Measurements from ENCODE around the gene AQP6.
"Not testable (repeated sequence)": the region's sequence is repeated elsewhere in the genome, so short reads cannot be mapped to it uniquely, and the experiment has no call there.

AQP6 gene

DNA sequence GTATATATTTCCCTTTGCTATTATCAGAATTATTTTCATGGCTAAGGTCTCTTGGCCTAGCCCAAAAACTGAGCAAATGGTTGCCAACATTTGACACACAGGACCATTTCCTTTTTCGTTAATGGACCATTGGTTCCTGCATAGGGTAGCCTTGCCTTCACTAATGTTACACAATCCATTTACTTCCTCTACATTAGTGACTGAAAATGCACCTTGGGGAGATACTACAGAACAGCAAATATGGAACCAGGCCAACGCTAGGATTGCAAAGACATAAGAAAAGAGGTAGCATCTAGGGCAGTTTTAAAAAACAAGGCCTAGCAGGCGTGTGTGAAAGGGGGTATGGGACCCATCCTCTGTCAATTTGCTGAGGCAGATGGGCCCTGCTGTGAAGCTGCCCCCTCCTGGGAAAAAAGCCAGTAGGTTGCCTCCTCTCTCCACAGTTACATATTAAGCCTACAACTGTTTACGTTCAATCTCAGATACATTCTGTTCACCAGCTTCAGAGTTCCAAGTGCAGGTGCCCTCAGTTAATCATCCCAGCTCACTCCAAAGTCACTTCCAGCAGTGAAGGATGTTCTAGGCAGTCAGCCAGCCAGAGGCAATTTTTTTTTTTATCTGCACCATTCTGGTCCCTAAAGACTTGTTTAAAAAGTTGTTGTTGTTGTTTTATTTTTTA lies 15.0 kb downstream of the AQP6 start:
- TF ChIP-seq, protein P1, sequence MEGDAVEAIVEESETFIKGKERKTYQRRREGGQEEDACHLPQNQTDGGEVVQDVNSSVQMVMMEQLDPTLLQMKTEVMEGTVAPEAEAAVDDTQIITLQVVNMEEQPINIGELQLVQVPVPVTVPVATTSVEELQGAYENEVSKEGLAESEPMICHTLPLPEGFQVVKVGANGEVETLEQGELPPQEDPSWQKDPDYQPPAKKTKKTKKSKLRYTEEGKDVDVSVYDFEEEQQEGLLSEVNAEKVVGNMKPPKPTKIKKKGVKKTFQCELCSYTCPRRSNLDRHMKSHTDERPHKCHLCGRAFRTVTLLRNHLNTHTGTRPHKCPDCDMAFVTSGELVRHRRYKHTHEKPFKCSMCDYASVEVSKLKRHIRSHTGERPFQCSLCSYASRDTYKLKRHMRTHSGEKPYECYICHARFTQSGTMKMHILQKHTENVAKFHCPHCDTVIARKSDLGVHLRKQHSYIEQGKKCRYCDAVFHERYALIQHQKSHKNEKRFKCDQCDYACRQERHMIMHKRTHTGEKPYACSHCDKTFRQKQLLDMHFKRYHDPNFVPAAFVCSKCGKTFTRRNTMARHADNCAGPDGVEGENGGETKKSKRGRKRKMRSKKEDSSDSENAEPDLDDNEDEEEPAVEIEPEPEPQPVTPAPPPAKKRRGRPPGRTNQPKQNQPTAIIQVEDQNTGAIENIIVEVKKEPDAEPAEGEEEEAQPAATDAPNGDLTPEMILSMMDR (IDR thresholded peaks at IDR 0.05; ENCODE audit: low read length) = no peak
- no peak for TF ChIP-seq EZH2phosphoT487 (IDR thresholded peaks at IDR 0.05; ENCODE audit: low read length)
- TF ChIP-seq EZH2 (optimal IDR thresholded peaks at IDR 0.05; ENCODE audit: low read depth, low read length) = no peak
- H3K4me2 ChIP-seq (ENCODE audit: low read depth, low read length) = no peak overlapping the region
- H3K9ac ChIP-seq (ENCODE audit: low read length) = no peak overlapping the region
- H3K9me3 ChIP-seq (replicated peaks; ENCODE audit: insufficient read depth, low read length) = no peaks in the 10 kb centered on the region
- no peak for DNase-seq
- H3K36me3 ChIP-seq (replicated peaks; ENCODE audit: insufficient read depth, low read length) = peaks cover 15% of the 10 kb centered on the region; the same call in 1 of the 2 replicates
- H3K27me3 ChIP-seq (replicated peaks; ENCODE audit: insufficient read depth, low read length) = no peaks in the 10 kb centered on the region
- H3F3A ChIP-seq (ENCODE audit: insufficient read depth, low read length) = no peaks in the 10 kb centered on the region
- no peak overlapping the region for H3K4me3 ChIP-seq (ENCODE audit: low read length)
- H4K20me1 ChIP-seq (ENCODE audit: insufficient read depth, low read length) = no peaks in the 10 kb centered on the region
- no peaks in the 10 kb centered on the region for H3K4me1 ChIP-seq (ENCODE audit: low read length)
- H3K9me2 ChIP-seq (replicated peaks; ENCODE audit: insufficient read depth, low read length) = no peaks in the 10 kb centered on the region
- H2AFZ ChIP-seq (ENCODE audit: low read length) = no peak overlapping the region
- H3K27ac ChIP-seq (ENCODE audit: low read length) = no peak overlapping the region
- H3K79me2 ChIP-seq (ENCODE audit: low read length) = no peaks in the 10 kb centered on the region

DNA sequence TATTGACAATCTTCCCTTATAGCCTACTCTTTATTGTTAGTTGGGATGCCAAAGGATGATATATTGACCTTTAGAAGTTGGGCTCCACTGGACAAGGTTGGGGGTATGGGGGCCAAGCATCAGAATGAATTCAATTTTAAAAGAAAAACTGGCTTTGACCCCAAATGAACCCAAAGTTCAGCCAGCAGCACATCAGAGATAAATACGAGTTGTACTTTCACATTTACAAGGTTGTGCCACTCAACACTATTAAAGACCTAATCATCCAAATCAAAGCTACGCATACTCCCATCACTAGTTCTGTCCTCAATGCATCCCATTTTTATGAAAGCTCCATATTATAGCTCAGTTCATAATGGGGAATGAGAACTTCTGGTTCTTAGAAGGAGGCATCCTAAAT lies 16.7 kb downstream of the AQP6 start:
- H3K79me2 ChIP-seq (ENCODE audit: low read length); DNase-seq; H3K9ac ChIP-seq (ENCODE audit: low read length); H3K4me3 ChIP-seq (ENCODE audit: low read length); H3K9me3 ChIP-seq (replicated peaks; ENCODE audit: insufficient read depth, low read length); H3K9me2 ChIP-seq (replicated peaks; ENCODE audit: insufficient read depth, low read length); H3K4me1 ChIP-seq (ENCODE audit: low read length); H3K4me2 ChIP-seq (ENCODE audit: low read depth, low read length); H3K27me3 ChIP-seq (replicated peaks; ENCODE audit: insufficient read depth, low read length); H2AFZ ChIP-seq (ENCODE audit: low read length); H3F3A ChIP-seq (ENCODE audit: insufficient read depth, low read length); H3K27ac ChIP-seq (ENCODE audit: low read length); H4K20me1 ChIP-seq (ENCODE audit: insufficient read depth, low read length): not testable (repeated sequence)
- peaks cover 18% of the 10 kb centered on the region; the same call in 1 of the 2 replicates for H3K36me3 ChIP-seq (replicated peaks; ENCODE audit: insufficient read depth, low read length)

DNA sequence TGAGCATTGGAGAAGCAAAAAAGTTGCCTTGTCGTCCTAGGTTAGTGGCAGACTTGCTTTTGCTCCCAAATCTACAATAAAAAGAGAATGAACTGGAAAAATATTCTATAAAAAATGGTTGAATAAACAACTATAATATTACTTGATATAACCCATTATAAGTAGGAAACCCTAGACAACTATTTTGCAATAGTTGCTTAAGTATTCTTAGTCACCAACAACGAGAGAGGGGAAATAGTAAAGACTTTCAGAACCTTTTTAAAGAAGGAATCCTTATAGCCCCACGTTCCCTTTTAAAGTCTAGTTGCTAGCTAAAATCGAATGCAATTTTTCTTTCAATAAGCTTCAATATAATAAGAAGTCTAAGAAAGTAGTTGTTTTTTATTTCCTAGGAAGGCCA lies 17.5 kb downstream of the AQP6 start:
- H3K4me3 ChIP-seq (ENCODE audit: low read length) = no peak overlapping the region
- no peaks in the 10 kb centered on the region for H4K20me1 ChIP-seq (ENCODE audit: insufficient read depth, low read length)
- H3K27ac ChIP-seq (ENCODE audit: low read length) = no peak overlapping the region
- H3K9me3 ChIP-seq (replicated peaks; ENCODE audit: insufficient read depth, low read length) = no peaks in the 10 kb centered on the region
- no peak overlapping the region for H3K9ac ChIP-seq (ENCODE audit: low read length)
- H3K9me2 ChIP-seq (replicated peaks; ENCODE audit: insufficient read depth, low read length) = no peaks in the 10 kb centered on the region
- DNase-seq = no peak
- no peak overlapping the region for H2AFZ ChIP-seq (ENCODE audit: low read length)
- H3K4me1 ChIP-seq (ENCODE audit: low read length) = no peaks in the 10 kb centered on the region
- peaks cover 19% of the 10 kb centered on the region; the same call in 1 of the 2 replicates for H3K36me3 ChIP-seq (replicated peaks; ENCODE audit: insufficient read depth, low read length)
- no peak overlapping the region for H3K4me2 ChIP-seq (ENCODE audit: low read depth, low read length)
- no peak for TF ChIP-seq EZH2 (optimal IDR thresholded peaks at IDR 0.05; ENCODE audit: low read depth, low read length)
- TF ChIP-seq, protein P1 (IDR thresholded peaks at IDR 0.05; ENCODE audit: low read length) = no peak
- TF ChIP-seq EZH2phosphoT487 (IDR thresholded peaks at IDR 0.05; ENCODE audit: low read length) = no peak
- no peaks in the 10 kb centered on the region for H3K27me3 ChIP-seq (replicated peaks; ENCODE audit: insufficient read depth, low read length)
- H3F3A ChIP-seq (ENCODE audit: insufficient read depth, low read length) = no peaks in the 10 kb centered on the region
- no peaks in the 10 kb centered on the region for H3K79me2 ChIP-seq (ENCODE audit: low read length)

DNA sequence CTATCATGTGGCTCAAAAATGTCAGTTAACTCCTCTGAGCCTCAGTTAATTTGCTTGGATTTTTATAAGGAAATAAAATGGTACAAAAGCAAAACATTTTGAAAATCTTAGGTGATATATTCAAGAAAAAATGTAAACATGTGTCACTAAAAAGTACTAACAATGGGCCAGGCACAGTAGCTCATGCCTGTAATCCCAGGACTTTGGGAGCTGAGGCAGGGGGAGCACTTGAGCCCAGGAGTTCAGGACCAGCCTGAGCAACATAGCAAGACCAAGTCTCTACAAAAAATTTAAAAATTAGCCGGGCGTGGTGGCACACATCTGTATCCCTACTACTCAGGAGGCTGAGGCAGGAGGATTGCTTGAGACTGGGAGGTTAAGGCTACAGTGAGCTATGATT lies 25.7 kb downstream of the AQP6 start:
- no peak overlapping the region for H2AFZ ChIP-seq (ENCODE audit: low read length)
- TF ChIP-seq EZH2 (optimal IDR thresholded peaks at IDR 0.05; ENCODE audit: low read depth, low read length) = no peak
- TF ChIP-seq EZH2phosphoT487 (IDR thresholded peaks at IDR 0.05; ENCODE audit: low read length) = no peak
- TF ChIP-seq, protein P1 (IDR thresholded peaks at IDR 0.05; ENCODE audit: low read length) = no peak
- no peaks in the 10 kb centered on the region for H3K27me3 ChIP-seq (replicated peaks; ENCODE audit: insufficient read depth, low read length)
- H3K9ac ChIP-seq (ENCODE audit: low read length) = no peak overlapping the region
- DNase-seq = no peak
- H3K4me2 ChIP-seq (ENCODE audit: low read depth, low read length) = no peak overlapping the region
- no peak overlapping the region for H3K4me3 ChIP-seq (ENCODE audit: low read length)
- H3K27ac ChIP-seq (ENCODE audit: low read length) = no peak overlapping the region
- H3K9me3 ChIP-seq (replicated peaks; ENCODE audit: insufficient read depth, low read length) = no peaks in the 10 kb centered on the region
- H3K4me1 ChIP-seq (ENCODE audit: low read length) = no peaks in the 10 kb centered on the region
- no peaks in the 10 kb centered on the region for H3F3A ChIP-seq (ENCODE audit: insufficient read depth, low read length)
- no peaks in the 10 kb centered on the region for H4K20me1 ChIP-seq (ENCODE audit: insufficient read depth, low read length)
- no peaks in the 10 kb centered on the region for H3K9me2 ChIP-seq (replicated peaks; ENCODE audit: insufficient read depth, low read length)
- H3K79me2 ChIP-seq (ENCODE audit: low read length) = peaks cover 6% of the 10 kb centered on the region; the same call in 1 of the 2 replicates
- peaks cover 23% of the 10 kb centered on the region for H3K36me3 ChIP-seq (replicated peaks; ENCODE audit: insufficient read depth, low read length)
